Endothelial cell of umbilical vein (primary cell): Measurements from ENCODE around the gene MTHFR. TPM values are rescaled to one million over a fixed set of nuclear protein-coding genes. Genes with fewer than 3 reads are reported as not detected.

ENCODE experiments used
- BruUV-seq: library from RNA; stranded (reverse); fragments of 400-500 nt; replicated peaks from 2 replicates; lab custom pipeline; 2021; lab: Mats Ljungman, UMichigan
- CTCF ChIA-PET: fragments of 300-600, 350-600 bp; sonication (Branson Sonifier 250); formaldehyde crosslinking; loops from one replicate; lab custom pipeline; 2021; ENCODE audit warnings: antibody characterized with exemption, inconsistent platforms; lab: Charles Lee
- POLR2A ChIA-PET: fragments of 300-600, 350-600 bp; sonication (Branson Sonifier 250); formaldehyde crosslinking; loops from one replicate; lab custom pipeline; 2021; ENCODE audit warnings: antibody characterized with exemption, inconsistent platforms; lab: Charles Lee
- DNase-seq: peaks from one replicate; pipeline ENCODE4 v3.0.0-alpha.2; 2011; ENCODE audit warnings: low read depth, low spot score
- FAIRE-seq: peaks from 2 replicates; lab custom pipeline; 2011; peaks lifted over from hg19 to GRCh38; lab: Jason Lieb, UNC
- H2AFZ ChIP-seq: 2 replicates; pipeline ENCODE4 v1.6.0; 2012; ENCODE audit warnings: low read depth, low read length, control low read depth, inconsistent platforms
- H3K27ac ChIP-seq: 2 replicates; pipeline ENCODE4 v1.5.1; 2011; ENCODE audit warnings: low read depth, mild to moderate bottlenecking, control low read depth, low read length, moderate library complexity; ENCODE audit not compliant: insufficient read depth
- H3K27me3 ChIP-seq, 2 experiments: 2 replicates each; pipeline versions ENCODE4 v1.6.0 to v1.6.1; 2011; ENCODE audit warnings: low read length in 2 of 2, mixed read lengths in 1 of 2; ENCODE audit not compliant: control insufficient read depth in 2 of 2, insufficient read depth in 2 of 2
- H3K36me3 ChIP-seq, 2 experiments: 2 replicates in 1 of 2; 3 replicates in 1 of 2; pipeline ENCODE4 v1.5.1; 2011; ENCODE audit warnings: low read length in 2 of 2, mild to moderate bottlenecking in 1 of 2, moderate library complexity in 1 of 2; ENCODE audit not compliant: control insufficient read depth in 2 of 2, insufficient read depth in 2 of 2; ENCODE audit errors: extremely low read depth in 1 of 2
- H3K4me1 ChIP-seq: 3 replicates; pipeline ENCODE4 v1.5.1; 2011; ENCODE audit warnings: mild to moderate bottlenecking, low read length; ENCODE audit not compliant: control insufficient read depth, insufficient read depth; ENCODE audit errors: extremely low read depth
- H3K4me2 ChIP-seq: 2 replicates; pipeline ENCODE4 v1.6.1; 2011; ENCODE audit warnings: low read length, control low read depth, mixed read lengths; ENCODE audit not compliant: insufficient read depth
- H3K4me3 ChIP-seq, 3 experiments: fragments of 200-600 bp in 1 of 3; sonication (generic), shearing (Covaris generic) in 1 of 3; replicated peaks in 1 of 3; 2 replicates each; pipeline ENCODE4 v1.5.1; 2011 to 2016; ENCODE audit warnings: control low read depth in 3 of 3, low read length in 3 of 3, mild to moderate bottlenecking in 2 of 3, inconsistent platforms in 1 of 3, low read depth in 1 of 3, moderate library complexity in 1 of 3; ENCODE audit not compliant: insufficient read depth in 1 of 3
- H3K79me2 ChIP-seq: 2 replicates; pipeline ENCODE4 v1.6.0; 2012; ENCODE audit warnings: low read length, inconsistent platforms; ENCODE audit not compliant: control insufficient read depth, insufficient read depth
- H3K9ac ChIP-seq: replicated peaks from 2 replicates; pipeline ENCODE3; 2011; ENCODE audit warnings: low read length, control low read depth; ENCODE audit not compliant: insufficient read depth; ENCODE audit errors: extremely low read depth
- H3K9me1 ChIP-seq: replicated peaks from 3 replicates; pipeline ENCODE4 v1.6.0; 2011; ENCODE audit warnings: mild to moderate bottlenecking, low read length; ENCODE audit not compliant: control insufficient read depth, insufficient read depth; ENCODE audit errors: extremely low read depth
- H3K9me3 ChIP-seq: replicated peaks from 2 replicates; pipeline ENCODE4 v1.5.1; 2012; ENCODE audit warnings: low read length, inconsistent platforms; ENCODE audit not compliant: control insufficient read depth, insufficient read depth
- H4K20me1 ChIP-seq: replicated peaks from 2 replicates; pipeline ENCODE3; 2011; ENCODE audit warnings: mild to moderate bottlenecking, low read length; ENCODE audit not compliant: control insufficient read depth, insufficient read depth; ENCODE audit errors: extremely low read depth
- EZH2 ChIP-seq: IDR thresholded peaks from 2 replicates; pipeline ENCODE4 v1.6.1; 2012; ENCODE audit warnings: borderline replicate concordance, low read depth, mild to moderate bottlenecking, moderate library complexity, low read length, inconsistent platforms; ENCODE audit not compliant: severe bottlenecking
- FOS ChIP-seq: IDR thresholded peaks from 2 replicates; pipeline ENCODE4 v1.6.1; 2011; ENCODE audit warnings: mild to moderate bottlenecking, low read length, moderate library complexity, borderline replicate concordance; ENCODE audit not compliant: insufficient read depth
- GATA2 ChIP-seq: IDR thresholded peaks from 2 replicates; pipeline ENCODE4 v1.7.0; 2011; ENCODE audit warnings: low read depth, mild to moderate bottlenecking, moderate library complexity, mixed read lengths, low read length; ENCODE audit not compliant: insufficient read length, insufficient read depth
- JUN ChIP-seq: IDR thresholded peaks from 2 replicates; pipeline ENCODE4 v1.6.1; 2011; ENCODE audit warnings: borderline replicate concordance, low read depth; ENCODE audit not compliant: insufficient read length, insufficient read depth
- MAX ChIP-seq: IDR thresholded peaks from 2 replicates; pipeline ENCODE4 v1.6.1; 2011; ENCODE audit not compliant: insufficient read depth, insufficient read length
- MYC ChIP-seq: IDR thresholded peaks from one replicate; pipeline ENCODE4 v1.6.1; 2011; ENCODE audit warnings: mild to moderate bottlenecking, low read depth, low read length
- POLR2A ChIP-seq: IDR thresholded peaks from 2 replicates; pipeline ENCODE4 v1.6.1; 2012; ENCODE audit warnings: low read depth, mild to moderate bottlenecking, control low read depth, low read length
- POLR2AphosphoS5 ChIP-seq: IDR thresholded peaks from 2 replicates; pipeline ENCODE4 v1.6.1; 2012; ENCODE audit warnings: low read depth, mild to moderate bottlenecking, control low read depth, low read length, moderate library complexity; ENCODE audit not compliant: insufficient read depth
- dilution Hi-C: fragments of 300-500 bp; cut with MboI; formaldehyde crosslinking; loops from one replicate; pipeline ENCODE4 v1.15.0; 2019; ENCODE audit warnings: low sequenced_read_pairs; ENCODE audit not compliant: extremely low pct_ligation_motif_present
- intact Hi-C: fragments of 100-400 bp; cut with micrococcal nuclease; formaldehyde crosslinking; loops from one replicate; pipeline ENCODE4 v1.10.0; 2022
- polyA plus RNA-seq, 4 experiments: library from polyadenylated mRNA; depleted of rRNA in 3 of 4; stranded (reverse) in 3 of 4; unstranded in 1 of 4; fragments of >200 nt; gene quantifications; 2 replicates each; pipeline versions ENCODE4 v1.2.1 to v1.2.3, GENCODE V29; 2011 to 2012; ENCODE audit warnings: missing spikeins in 1 of 4
- total RNA-seq: library from RNA; stranded (reverse); gene quantifications from 2 replicates; pipeline ENCODE4 v1.2.3, GENCODE V29; 2021
- TF ChIP-seq, protein P1 (sequence below), 2 donors: IDR thresholded peaks; 1 replicate in 1 of 2; 2 replicates in 1 of 2; pipeline ENCODE4 v1.5.1; 2011; ENCODE audit warnings: low read length in 2 of 2, mild to moderate bottlenecking in 2 of 2, moderate library complexity in 2 of 2, control low read depth in 1 of 2, inconsistent platforms in 1 of 2, low read depth in 1 of 2; ENCODE audit not compliant: insufficient read depth in 1 of 2; ENCODE audit errors: extremely low read depth in 1 of 2

The MTHFR gene
- total and polyA plus RNA-seq, 2 donors (not counting 3 experiments of a cell fraction or from before 2014, with no cell fraction given), result 13.8 to 25.3 TPM

- Histone ChIP-seq H2AFZ (no peak overlapping the region), H3K9me1 (no peaks in the 10 kb centered on the region), H4K20me1 (no peaks in the 10 kb centered on the region), H3K79me2 (no peaks in the 10 kb centered on the region), H3K36me3 (peaks cover 19 to 67% of the 10 kb centered on the region in 2 experiments), H3K4me2 (no peak overlapping the region), H3K9ac (no peak overlapping the region), H3K4me1 (no peaks in the 10 kb centered on the region), H3K27me3 (no peaks in the 10 kb centered on the region), H3K27ac (no peak overlapping the region), H3K9me3 (no peaks in the 10 kb centered on the region), H3K4me3 (no peak overlapping the region)
- ChIA-PET CTCF (no interaction called here), POLR2A (no interaction called here)
- intact Hi-C loops (no loop called here), dilution Hi-C loops (no loop called here)
- TF ChIP-seq POLR2A (no peak), GATA2 (no peak), EZH2 (no peak)
- BruUV-seq, result no TSS peak
- no peak for FAIRE-seq
- no peak for DNase-seq
Measured at GRCh38 chr1:11833497-11833896, 27.7 kb upstream of the MTHFR start.

- FAIRE-seq (no peak), DNase-seq (no peak)
- Histone ChIP-seq H3K79me2 (no peaks in the 10 kb centered on the region), H3K27ac (no peak overlapping the region), H4K20me1 (no peaks in the 10 kb centered on the region), H2AFZ (no peak overlapping the region), H3K9me1 (no peaks in the 10 kb centered on the region), H3K4me2 (no peak overlapping the region), H3K27me3 (no peaks in the 10 kb centered on the region), H3K4me3 (no peak overlapping the region), H3K4me1 (no peaks in the 10 kb centered on the region), H3K9ac (no peak overlapping the region), H3K9me3 (no peaks in the 10 kb centered on the region), H3K36me3 (peaks cover 19 to 69% of the 10 kb centered on the region in 2 experiments)
- intact Hi-C loops (no loop called here), dilution Hi-C loops (no loop called here)
- BruUV-seq, result no TSS peak
- no peak for TF ChIP-seq MAX
- no peak for TF ChIP-seq FOS
- TF ChIP-seq, protein P1, sequence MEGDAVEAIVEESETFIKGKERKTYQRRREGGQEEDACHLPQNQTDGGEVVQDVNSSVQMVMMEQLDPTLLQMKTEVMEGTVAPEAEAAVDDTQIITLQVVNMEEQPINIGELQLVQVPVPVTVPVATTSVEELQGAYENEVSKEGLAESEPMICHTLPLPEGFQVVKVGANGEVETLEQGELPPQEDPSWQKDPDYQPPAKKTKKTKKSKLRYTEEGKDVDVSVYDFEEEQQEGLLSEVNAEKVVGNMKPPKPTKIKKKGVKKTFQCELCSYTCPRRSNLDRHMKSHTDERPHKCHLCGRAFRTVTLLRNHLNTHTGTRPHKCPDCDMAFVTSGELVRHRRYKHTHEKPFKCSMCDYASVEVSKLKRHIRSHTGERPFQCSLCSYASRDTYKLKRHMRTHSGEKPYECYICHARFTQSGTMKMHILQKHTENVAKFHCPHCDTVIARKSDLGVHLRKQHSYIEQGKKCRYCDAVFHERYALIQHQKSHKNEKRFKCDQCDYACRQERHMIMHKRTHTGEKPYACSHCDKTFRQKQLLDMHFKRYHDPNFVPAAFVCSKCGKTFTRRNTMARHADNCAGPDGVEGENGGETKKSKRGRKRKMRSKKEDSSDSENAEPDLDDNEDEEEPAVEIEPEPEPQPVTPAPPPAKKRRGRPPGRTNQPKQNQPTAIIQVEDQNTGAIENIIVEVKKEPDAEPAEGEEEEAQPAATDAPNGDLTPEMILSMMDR (IDR thresholded peaks at IDR 0.05; ENCODE audit: extremely low read depth in 1 of 2, insufficient read depth in 1 of 2, low read depth in 1 of 2, low read length in 2 of 2), result no peak
- no peak for TF ChIP-seq POLR2AphosphoS5
- TF ChIP-seq JUN, result no peak
- no peak for TF ChIP-seq EZH2
- no peak for TF ChIP-seq MYC
- no peak for TF ChIP-seq POLR2A
- TF ChIP-seq GATA2, result no peak
- CTCF ChIA-PET, result no interaction called here
- POLR2A ChIA-PET, result no interaction called here
Measured at GRCh38 chr1:11831945-11832725, 26.4 kb upstream of the MTHFR start.
